ENCODE data around the gene BBS2.

The BBS2 gene

GRCh38 chr16:56470666-56471065 is 49.2 kb downstream of the BBS2 start:
- no peak for DNase-seq

- no peak for DNase-seq
Measured at GRCh38 chr16:56470232-56470631, 49.6 kb downstream of the BBS2 start.

- no peak for DNase-seq
Measured at GRCh38 chr16:56469748-56470147, 50.1 kb downstream of the BBS2 start.

GRCh38 chr16:56468800-56469199 is 51.0 kb downstream of the BBS2 start:
- DNase-seq, result no peak

GRCh38 chr16:56466344-56466743 is 53.5 kb downstream of the BBS2 start:
- no peak for DNase-seq

- no peak for DNase-seq
Measured at GRCh38 chr16:56463153-56463552, 56.7 kb downstream of the BBS2 start.

GRCh38 chr16:56462064-56462796 is 57.6 kb downstream of the BBS2 start:
- DNase-seq, result no peak

GRCh38 chr16:56460101-56460500 is 59.7 kb downstream of the BBS2 start:
- no peak for DNase-seq

- no peak for DNase-seq
Measured at GRCh38 chr16:56457927-56458470, 61.8 kb downstream of the BBS2 start.

- peak; percentile 6 for DNase-seq
Measured at GRCh38 chr16:56451753-56452689, 67.8 kb downstream of the BBS2 start.

GRCh38 chr16:56450986-56451752 is 68.7 kb downstream of the BBS2 start, which contains the start of the genes NUDT21 and OGFOD1:
TSS of gene NUDT21 (minus strand) at chr16:56451332. CDS start at chr16:56451202, 130 bp downstream.
TSS of gene OGFOD1 (plus strand) at chr16:56451554. CDS start at chr16:56451613, 59 bp downstream.
- DNase-seq, result peak; percentile 91

- no peak for DNase-seq
Measured at GRCh38 chr16:56450275-56450985, 69.4 kb downstream of the BBS2 start.

- no peak for DNase-seq
Measured at GRCh38 chr16:56448005-56448404, 71.8 kb downstream of the BBS2 start.

- DNase-seq, result no peak
Measured at GRCh38 chr16:56447286-56447685, 72.5 kb downstream of the BBS2 start.

GRCh38 chr16:56438038-56438437 is 81.8 kb downstream of the BBS2 start:
- no peak for DNase-seq

GRCh38 chr16:56436258-56436657 is 83.6 kb downstream of the BBS2 start:
- no peak for DNase-seq
